IMR-90 (cell line): ENCODE data around the gene SLC50A1. TPM values are rescaled to one million over a fixed set of nuclear protein-coding genes. Genes with fewer than 3 reads are reported as not detected.

Experiments used
- ATAC-seq: fragments of 200-7000 bp; cut with Tn5 transposase; 2 replicates; pipeline ENCODE4 v1.9.1; 2020; ENCODE audit warnings: low read depth, mild to moderate bottlenecking, moderate library complexity
- BruUV-seq: library from RNA; stranded (reverse); fragments of 400-500 nt; replicated peaks from 2 replicates; lab custom pipeline; 2021; lab: Mats Ljungman, UMichigan
- CTCF ChIA-PET: fragments of 300-600 bp; formaldehyde crosslinking; extraction: SDS; loops from one replicate; lab custom pipeline; 2021; ENCODE audit warnings: antibody characterized with exemption; lab: Yijun Ruan, JAX
- POLR2A ChIA-PET: fragments of 300-600 bp; sonication (Branson Sonifier 250); formaldehyde crosslinking; loops from one replicate; lab custom pipeline; 2022; ENCODE audit warnings: antibody characterized with exemption; ENCODE audit not compliant: unreplicated experiment; lab: Charles Lee
- DNase-seq: peaks from one replicate; pipeline ENCODE4 v3.0.0; 2013
- H2AFZ ChIP-seq: replicated peaks from 2 replicates; pipeline ENCODE3; 2013; ENCODE audit warnings: low read length, mild to moderate bottlenecking; ENCODE audit not compliant: poor library complexity
- H2AK5ac ChIP-seq: 2 replicates; pipeline ENCODE4 v1.6.1; 2013; ENCODE audit warnings: low read depth, low read length, inconsistent platforms
- H2AK9ac ChIP-seq: replicated peaks from 2 replicates; pipeline ENCODE3; 2013; ENCODE audit warnings: mild to moderate bottlenecking, low read depth, low read length, moderate library complexity; ENCODE audit not compliant: poor library complexity
- H2BK120ac ChIP-seq: 2 replicates; pipeline ENCODE4 v1.6.1; 2013; ENCODE audit warnings: low read depth, low read length, inconsistent platforms
- H2BK15ac ChIP-seq: 3 replicates; pipeline ENCODE4 v1.6.1; 2013; ENCODE audit warnings: low read depth, low read length, inconsistent platforms
- H2BK20ac ChIP-seq: 2 replicates; pipeline ENCODE4 v1.6.1; 2013; ENCODE audit warnings: low read depth, mild to moderate bottlenecking, inconsistent platforms, low read length, moderate library complexity
- H2BK5ac ChIP-seq: 2 replicates; pipeline ENCODE4 v1.6.1; 2013; ENCODE audit warnings: mild to moderate bottlenecking, low read depth, low read length, inconsistent platforms; ENCODE audit not compliant: poor library complexity, severe bottlenecking
- H3K14ac ChIP-seq: replicated peaks from 2 replicates; pipeline ENCODE4 v1.6.1; 2013; ENCODE audit warnings: low read depth, low read length, inconsistent platforms
- H3K18ac ChIP-seq: 2 replicates; pipeline ENCODE4 v1.6.1; 2013; ENCODE audit warnings: low read depth, low read length, control low read depth
- H3K23ac ChIP-seq: 2 replicates; pipeline ENCODE4 v1.6.1; 2013; ENCODE audit warnings: low read depth, low read length, inconsistent platforms
- H3K27ac ChIP-seq: 2 replicates; pipeline ENCODE4 v1.5.1; 2013; ENCODE audit warnings: mild to moderate bottlenecking, control low read depth, low read length; ENCODE audit not compliant: insufficient read depth
- H3K27me3 ChIP-seq: 2 replicates; pipeline ENCODE4 v1.6.1; 2013; ENCODE audit warnings: low read length; ENCODE audit not compliant: control insufficient read depth, insufficient read depth
- H3K36me3 ChIP-seq: 2 replicates; pipeline ENCODE4 v1.6.1; 2013; ENCODE audit warnings: low read length, mixed read lengths; ENCODE audit not compliant: control insufficient read depth, insufficient read depth
- H3K4ac ChIP-seq: 2 replicates; pipeline ENCODE4 v1.6.1; 2013; ENCODE audit warnings: low read depth, low read length, inconsistent platforms
- H3K4me1 ChIP-seq: 2 replicates; pipeline ENCODE4 v1.6.1; 2013; ENCODE audit warnings: low read length, mixed read lengths; ENCODE audit not compliant: control insufficient read depth, insufficient read depth
- H3K4me2 ChIP-seq: 2 replicates; pipeline ENCODE4 v1.6.1; 2013; ENCODE audit warnings: low read depth, mild to moderate bottlenecking, control low read depth, low read length, moderate library complexity
- H3K4me3 ChIP-seq: 2 replicates; pipeline ENCODE4 v1.5.1; 2013; ENCODE audit warnings: low read depth, mild to moderate bottlenecking, control low read depth, low read length, moderate library complexity; ENCODE audit not compliant: insufficient read depth
- H3K56ac ChIP-seq: 2 replicates; pipeline ENCODE4 v1.6.1; 2013; ENCODE audit warnings: low read length, inconsistent platforms; ENCODE audit not compliant: insufficient read depth; ENCODE audit errors: extremely low read depth
- H3K79me1 ChIP-seq, 2 experiments: 2 replicates each; pipeline ENCODE4 v1.6.1; 2013; ENCODE audit warnings: low read length in 2 of 2, inconsistent platforms in 1 of 2, low read depth in 1 of 2
- H3K9ac ChIP-seq: 2 replicates; pipeline ENCODE4 v1.6.1; 2013; ENCODE audit warnings: low read depth, low read length, control low read depth
- H3K9me1 ChIP-seq: 2 replicates; pipeline ENCODE4 v1.6.1; 2013; ENCODE audit warnings: low read length, inconsistent platforms; ENCODE audit not compliant: insufficient read depth
- H3K9me3 ChIP-seq: 2 replicates; pipeline ENCODE4 v1.6.1; 2013; ENCODE audit warnings: low read length; ENCODE audit not compliant: control insufficient read depth, insufficient read depth
- H4K20me1 ChIP-seq: 2 replicates; pipeline ENCODE4 v1.6.1; 2013; ENCODE audit warnings: low read length, inconsistent platforms; ENCODE audit not compliant: insufficient read depth
- H4K5ac ChIP-seq: 2 replicates; pipeline ENCODE4 v1.6.1; 2013; ENCODE audit warnings: mild to moderate bottlenecking, low read depth, low read length, control low read depth
- H4K8ac ChIP-seq, 2 experiments: 2 replicates each; pipeline ENCODE4 v1.6.1; 2013; ENCODE audit warnings: low read depth in 2 of 2, low read length in 2 of 2, control low read depth in 1 of 2, inconsistent platforms in 1 of 2
- H4K91ac ChIP-seq: 2 replicates; pipeline ENCODE4 v1.6.1; 2013; ENCODE audit warnings: low read depth, low read length, inconsistent platforms; ENCODE audit not compliant: insufficient read depth
- CEBPB ChIP-seq: IDR thresholded peaks from 2 replicates; pipeline ENCODE4 v1.6.1; 2012; ENCODE audit warnings: low read depth, low read length, improper control_type of control experiment
- MAZ ChIP-seq: IDR thresholded peaks from 2 replicates; pipeline ENCODE4 v1.6.1; 2012; ENCODE audit warnings: low read depth, mild to moderate bottlenecking, low read length, improper control_type of control experiment, moderate library complexity, borderline replicate concordance
- WGBS, 2 experiments: methylation state at CpG; one replicate each; pipeline versions ENCODE4 v1.1.5 to v1.1.7; 2013; ENCODE audit warnings: missing lambda C conversion rate in 2 of 2; ENCODE audit not compliant: insufficient read length in 1 of 2; ENCODE audit errors: extremely low coverage in 2 of 2; 5-methylcytosine and 5-hydroxymethylcytosine counted together
- dilution Hi-C: fragments of 300-500 bp; cut with HindIII; formaldehyde crosslinking; loops from one replicate; pipeline ENCODE4 v1.14.3; 2018; ENCODE audit warnings: low sequenced_read_pairs; ENCODE audit not compliant: unreplicated experiment
- in situ Hi-C: fragments of 300-500 bp; cut with MboI; formaldehyde crosslinking; loops from 3 replicates; pipeline ENCODE4 v1.14.3; 2019; ENCODE audit warnings: low sequenced_read_pairs, inconsistent platforms, mixed read lengths
- intact Hi-C: fragments of 100-400 bp; cut with micrococcal nuclease; formaldehyde crosslinking; loops from 2 replicates; pipeline ENCODE4 v1.10.0; 2022
- polyA plus RNA-seq, 3 experiments: library from polyadenylated mRNA; depleted of rRNA; stranded (reverse); fragments of >200 nt; gene quantifications; 2 replicates each; pipeline ENCODE4 v1.2.3, GENCODE V29; 2012; ENCODE audit warnings: low replicate concordance in 1 of 3
- total RNA-seq: library from RNA; depleted of rRNA; stranded (reverse); fragments of >200 nt; gene quantifications from 2 replicates; pipeline ENCODE4 v1.2.3, GENCODE V29; 2012

Gene SLC50A1
- total and polyA plus RNA-seq, 2 of the 4 experiments (the other 2 are of a cell fraction), result 20.6 to 20.8 TPM

DNA sequence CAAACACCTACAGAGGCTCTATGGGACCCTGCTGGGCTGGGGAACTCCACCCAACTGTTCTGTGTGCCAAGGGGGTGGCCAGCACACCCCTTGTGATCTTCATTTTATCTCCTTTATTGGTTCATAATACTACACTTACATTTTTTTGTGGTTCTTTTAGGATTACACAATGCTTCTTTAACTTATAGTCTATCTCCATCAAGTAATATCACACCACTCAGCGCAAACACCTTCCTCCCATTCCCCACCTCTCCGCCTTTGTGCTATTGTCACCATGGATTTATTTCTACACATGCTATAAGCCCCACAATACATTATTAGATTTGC lies 41.1 kb upstream of the SLC50A1 start:
- TF ChIP-seq CEBPB (peak; percentile 25; the same call in 1 of the 2 replicates), MAZ (no peak)
- in situ Hi-C loops, result loop anchor here (5.0 kb wide), 1 partner anchor 73 kb away; no protein-coding TSS in a partner anchor
- 63% methylated on average over 2 of the region's 2 CpGs; no CpG with 5 or more reads in 1 of the 2 experiments for WGBS, 2 experiments

More for the DNA sequence above, 41.1 kb upstream of the SLC50A1 start:
- H4K5ac ChIP-seq, result no peak overlapping the region
- no peak overlapping the region for H3K4ac ChIP-seq
- H3K79me1 ChIP-seq, result no peaks in the 10 kb centered on the region
- H4K20me1 ChIP-seq, result no peaks in the 10 kb centered on the region
- H2BK20ac ChIP-seq, result no peak overlapping the region
- peaks cover 4% of the 10 kb centered on the region; the same call in 1 of the 2 replicates for H3K4me1 ChIP-seq
- peaks cover 3% of the 10 kb centered on the region; the same call in 1 of the 2 replicates for H3K9me1 ChIP-seq
- H2BK120ac ChIP-seq, result no peak overlapping the region
- peaks cover 20% of the 10 kb centered on the region for H3K27me3 ChIP-seq
- intact Hi-C loops, result loop anchor here (5.0 kb wide), 1 partner anchor 33 kb away; the partner anchor contains the start of gene EFNA1
- ATAC-seq (no peak), DNase-seq (no peak)
- H2BK5ac ChIP-seq, result no peak overlapping the region
- H3K56ac ChIP-seq, result no peak overlapping the region
- H3K27ac ChIP-seq, result no peak overlapping the region
- no peak overlapping the region for H3K23ac ChIP-seq
- H2AFZ ChIP-seq, result no peak overlapping the region
- ChIA-PET CTCF (no interaction called here), POLR2A (no interaction called here)
- no TSS peak for BruUV-seq
- no peak overlapping the region for H2AK5ac ChIP-seq
- H4K8ac ChIP-seq, result no peak overlapping the region
- no peaks in the 10 kb centered on the region for H3K36me3 ChIP-seq
- H2AK9ac ChIP-seq, result no peak overlapping the region
- no peak overlapping the region for H3K4me2 ChIP-seq
- no peak overlapping the region for H3K4me3 ChIP-seq
- dilution Hi-C loops, result no loop called here
- no peak overlapping the region for H3K18ac ChIP-seq
- H3K14ac ChIP-seq, result no peak overlapping the region
- peaks cover 2% of the 10 kb centered on the region for H3K9me3 ChIP-seq
- H3K9ac ChIP-seq, result no peak overlapping the region
- H4K91ac ChIP-seq, result no peak overlapping the region
- H2BK15ac ChIP-seq, result no peak overlapping the region
